ENCODE data around the gene RAX.

DNA sequence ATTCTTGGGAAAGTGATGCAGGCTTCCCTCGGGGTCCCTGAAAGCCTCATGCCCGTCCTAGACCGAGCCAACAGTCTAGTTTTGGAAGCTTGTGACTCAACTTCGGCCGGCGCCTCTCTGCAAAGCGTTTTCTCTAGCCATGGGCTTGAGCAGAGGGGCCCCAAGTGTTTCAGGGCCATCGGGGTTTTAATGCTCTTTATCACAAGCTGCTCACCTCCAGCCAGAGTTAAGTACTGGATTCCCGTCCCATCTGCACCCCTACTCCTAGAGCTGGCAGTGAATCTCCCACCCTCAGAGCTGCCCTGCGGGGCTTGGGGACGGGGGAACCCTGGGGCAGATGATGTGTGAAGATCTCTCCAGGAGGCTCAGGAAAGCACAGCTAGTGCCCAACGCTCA is 7.3 kb downstream of the RAX start:
- TF ChIP-seq, protein P1, sequence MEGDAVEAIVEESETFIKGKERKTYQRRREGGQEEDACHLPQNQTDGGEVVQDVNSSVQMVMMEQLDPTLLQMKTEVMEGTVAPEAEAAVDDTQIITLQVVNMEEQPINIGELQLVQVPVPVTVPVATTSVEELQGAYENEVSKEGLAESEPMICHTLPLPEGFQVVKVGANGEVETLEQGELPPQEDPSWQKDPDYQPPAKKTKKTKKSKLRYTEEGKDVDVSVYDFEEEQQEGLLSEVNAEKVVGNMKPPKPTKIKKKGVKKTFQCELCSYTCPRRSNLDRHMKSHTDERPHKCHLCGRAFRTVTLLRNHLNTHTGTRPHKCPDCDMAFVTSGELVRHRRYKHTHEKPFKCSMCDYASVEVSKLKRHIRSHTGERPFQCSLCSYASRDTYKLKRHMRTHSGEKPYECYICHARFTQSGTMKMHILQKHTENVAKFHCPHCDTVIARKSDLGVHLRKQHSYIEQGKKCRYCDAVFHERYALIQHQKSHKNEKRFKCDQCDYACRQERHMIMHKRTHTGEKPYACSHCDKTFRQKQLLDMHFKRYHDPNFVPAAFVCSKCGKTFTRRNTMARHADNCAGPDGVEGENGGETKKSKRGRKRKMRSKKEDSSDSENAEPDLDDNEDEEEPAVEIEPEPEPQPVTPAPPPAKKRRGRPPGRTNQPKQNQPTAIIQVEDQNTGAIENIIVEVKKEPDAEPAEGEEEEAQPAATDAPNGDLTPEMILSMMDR (conservative IDR thresholded peaks at IDR 0.05; ENCODE audit: low read depth, low read length) = no peak
- TF ChIP-seq EZH2 (IDR thresholded peaks at IDR 0.05; ENCODE audit: borderline replicate concordance, low read depth, low read length, poor library complexity, severe bottlenecking) = no peak

Measured in A673 (cell line).